SH-SY5Y (cell line): ENCODE results near the gene CYP2F1.

Source experiments
- GATA2 ChIP-seq: IDR thresholded peaks from 2 replicates; pipeline ENCODE4 v1.6.1; 2011; ENCODE audit warnings: mild to moderate bottlenecking, low read depth, low read length
- GATA3 ChIP-seq: IDR thresholded peaks from 2 replicates; pipeline ENCODE4 v1.6.1; 2011; ENCODE audit warnings: low read depth, mild to moderate bottlenecking, low read length, moderate library complexity

DNA sequence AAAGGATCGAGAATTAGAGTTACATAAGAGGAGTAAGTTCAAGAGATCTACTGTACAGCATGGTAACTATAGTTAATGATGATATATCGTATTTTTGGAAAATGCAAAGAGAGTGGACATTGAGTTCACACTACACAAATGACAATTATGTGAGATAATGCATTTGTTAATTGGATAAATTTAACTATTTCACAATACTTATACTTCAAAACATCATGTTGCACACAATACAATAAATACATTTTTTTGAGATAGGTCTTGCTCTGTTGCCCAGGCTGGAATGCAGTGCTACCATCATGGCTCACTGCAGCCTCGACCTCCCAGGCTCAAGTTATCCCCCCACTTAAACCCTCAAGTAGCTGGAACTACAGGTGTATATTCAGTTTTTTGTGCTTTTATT lies 8.1 kb upstream of the CYP2F1 start:
- TF ChIP-seq GATA2 = no peak
- no peak for TF ChIP-seq GATA3
